ENCODE data around the gene SNX21.
"Not testable (repeated sequence)": the region's sequence is repeated elsewhere in the genome, so short reads cannot be mapped to it uniquely, and the experiment has no call there.

Gene SNX21

GRCh38 chr20:45833030-45833882 lies at the start of gene SNX21:
Gene SNX21, plus strand, starts transcription at chr20:45833799. Its CDS starts 121 bp downstream, at chr20:45833920.
- DNase-seq (ENCODE audit: low read depth): no peak

GRCh38 chr20:45788351-45788750 lies 45.2 kb upstream of the SNX21 start:
- DNase-seq (ENCODE audit: low read depth): no peak

GRCh38 chr20:45792317-45793118 lies 41.1 kb upstream of the SNX21 start:
- no peak for DNase-seq (ENCODE audit: low read depth)

- DNase-seq (ENCODE audit: low read depth): no peak
These were observed 37.1 kb upstream of the SNX21 start for GRCh38 chr20:45796337-45797065.

- not testable (repeated sequence) for DNase-seq (ENCODE audit: low read depth)
These were observed 36.1 kb upstream of the SNX21 start for GRCh38 chr20:45797510-45797909.

- DNase-seq (ENCODE audit: low read depth): not testable (repeated sequence)
These were observed 35.6 kb upstream of the SNX21 start for GRCh38 chr20:45797955-45798354.

GRCh38 chr20:45798935-45799642 lies 34.5 kb upstream of the SNX21 start:
- peak; percentile 22 for DNase-seq (ENCODE audit: low read depth)

- no peak for DNase-seq (ENCODE audit: low read depth)
These were observed 31.7 kb upstream of the SNX21 start for GRCh38 chr20:45801851-45802250.

GRCh38 chr20:45810191-45810970 lies 23.2 kb upstream of the SNX21 start:
- DNase-seq (ENCODE audit: low read depth): no peak

- DNase-seq (ENCODE audit: low read depth): peak; percentile 90
These were observed 21.2 kb upstream of the SNX21 start, which contains the start of gene UBE2C for GRCh38 chr20:45812157-45813005. Gene UBE2C, plus strand, starts transcription at chr20:45812644. Its CDS starts 52 bp downstream, at chr20:45812696.

- DNase-seq (ENCODE audit: low read depth): no peak
These were observed 20.6 kb upstream of the SNX21 start for GRCh38 chr20:45813006-45813340.

GRCh38 chr20:45813489-45813888 lies 20.1 kb upstream of the SNX21 start:
- no peak for DNase-seq (ENCODE audit: low read depth)

GRCh38 chr20:45814314-45814713 lies 19.3 kb upstream of the SNX21 start:
- no peak for DNase-seq (ENCODE audit: low read depth)

- DNase-seq (ENCODE audit: low read depth): no peak
These were observed 16.6 kb upstream of the SNX21 start for GRCh38 chr20:45816951-45817350.

- DNase-seq (ENCODE audit: low read depth): no peak
These were observed 16.0 kb upstream of the SNX21 start for GRCh38 chr20:45817376-45818194.

- no peak for DNase-seq (ENCODE audit: low read depth)
These were observed 15.4 kb upstream of the SNX21 start for GRCh38 chr20:45818239-45818638.

GRCh38 chr20:45819466-45819865 lies 14.1 kb upstream of the SNX21 start:
- no peak for DNase-seq (ENCODE audit: low read depth)

GRCh38 chr20:45821947-45822346 lies 11.7 kb upstream of the SNX21 start:
- DNase-seq (ENCODE audit: low read depth): no peak

- no peak for DNase-seq (ENCODE audit: low read depth)
These were observed 10.7 kb upstream of the SNX21 start for GRCh38 chr20:45822857-45823256.

All from T-helper 22 cell (primary cell).